H9 (cell line): ENCODE data around the gene VAMP2. TPM values are rescaled to one million over a fixed set of nuclear protein-coding genes. Genes with fewer than 3 reads are reported as not detected.

Experiments
- DNase-seq: peaks from one replicate; pipeline ENCODE4 v3.0.0-alpha.2; 2017
- H2AFZ ChIP-seq: one replicate; pipeline ENCODE4 v1.6.1; 2013; ENCODE audit warnings: mild to moderate bottlenecking, low read length, control low read depth, moderate library complexity
- H2AK5ac ChIP-seq: 2 replicates; pipeline ENCODE4 v1.6.1; 2013; ENCODE audit warnings: low read length, control low read depth, mixed read lengths; ENCODE audit not compliant: insufficient read length
- H2BK120ac ChIP-seq: one replicate; pipeline ENCODE4 v1.6.1; 2013; ENCODE audit warnings: low read depth, mild to moderate bottlenecking, low read length, control low read depth, inconsistent platforms; ENCODE audit not compliant: poor library complexity, severe bottlenecking
- H2BK12ac ChIP-seq: 2 replicates; pipeline ENCODE4 v1.6.1; 2013; ENCODE audit warnings: low read length, control low read depth, mixed read lengths, low read depth; ENCODE audit not compliant: insufficient read length
- H2BK15ac ChIP-seq: 2 replicates; pipeline ENCODE4 v1.6.1; 2013; ENCODE audit warnings: low read depth, low read length, control low read depth
- H2BK20ac ChIP-seq: one replicate; pipeline ENCODE4 v1.6.1; 2013; ENCODE audit warnings: low read depth, mild to moderate bottlenecking, low read length, control low read depth, inconsistent platforms; ENCODE audit not compliant: poor library complexity, severe bottlenecking
- H2BK5ac ChIP-seq: 2 replicates; pipeline ENCODE4 v1.6.1; 2013; ENCODE audit warnings: low read length, control low read depth, mixed read lengths; ENCODE audit not compliant: insufficient read length
- H3K14ac ChIP-seq: 2 replicates; pipeline ENCODE4 v1.6.1; 2013; ENCODE audit warnings: low read length, control low read depth; ENCODE audit not compliant: insufficient read depth
- H3K18ac ChIP-seq: 2 replicates; pipeline ENCODE4 v1.6.1; 2013; ENCODE audit warnings: low read depth, mild to moderate bottlenecking, mixed read lengths, low read length, control low read depth; ENCODE audit not compliant: insufficient read length
- H3K23ac ChIP-seq: 2 replicates; pipeline ENCODE4 v1.6.1; 2013; ENCODE audit warnings: low read length, control low read depth, mixed read lengths, low read depth; ENCODE audit not compliant: insufficient read length
- H3K23me2 ChIP-seq: 2 replicates; pipeline ENCODE4 v1.6.1; 2013; ENCODE audit warnings: low read depth, mild to moderate bottlenecking, mixed read lengths, low read length, control low read depth; ENCODE audit not compliant: insufficient read length, poor library complexity, severe bottlenecking
- H3K27ac ChIP-seq: 2 replicates; pipeline ENCODE4 v1.5.1; 2013; ENCODE audit warnings: low read length, control low read depth, mixed read lengths, low read depth; ENCODE audit not compliant: insufficient read length
- H3K27me3 ChIP-seq: 2 replicates; pipeline ENCODE4 v1.6.1; 2013; ENCODE audit warnings: low read length, control low read depth, inconsistent platforms; ENCODE audit not compliant: insufficient read depth
- H3K4ac ChIP-seq: 2 replicates; pipeline ENCODE4 v1.6.1; 2013; ENCODE audit warnings: low read depth, mild to moderate bottlenecking, control low read depth, inconsistent platforms, low read length, moderate library complexity
- H3K4me1 ChIP-seq: 2 replicates; pipeline ENCODE4 v1.6.1; 2013; ENCODE audit warnings: low read length, control low read depth, inconsistent platforms; ENCODE audit not compliant: insufficient read depth
- H3K4me2 ChIP-seq: 2 replicates; pipeline ENCODE4 v1.6.1; 2013; ENCODE audit warnings: low read length, control low read depth, mixed read lengths; ENCODE audit not compliant: insufficient read length, insufficient read depth
- H3K56ac ChIP-seq: 2 replicates; pipeline ENCODE4 v1.6.1; 2013; ENCODE audit warnings: low read depth, mild to moderate bottlenecking, mixed read lengths, low read length, control low read depth; ENCODE audit not compliant: insufficient read length
- H3K79me1 ChIP-seq: 2 replicates; pipeline ENCODE4 v1.6.1; 2013; ENCODE audit warnings: low read depth, mild to moderate bottlenecking, moderate library complexity, low read length, control low read depth, inconsistent platforms; ENCODE audit not compliant: insufficient read depth, poor library complexity, severe bottlenecking
- H3K79me2 ChIP-seq: 2 replicates; pipeline ENCODE4 v1.6.1; 2013; ENCODE audit warnings: low read length, control low read depth, inconsistent platforms; ENCODE audit not compliant: insufficient read depth
- H3K9ac ChIP-seq: 2 replicates; pipeline ENCODE4 v1.6.1; 2013; ENCODE audit warnings: low read length, control low read depth, mixed read lengths; ENCODE audit not compliant: insufficient read length; ENCODE audit errors: extremely low read depth
- H3K9me3 ChIP-seq: one replicate; pipeline ENCODE4 v1.6.1; 2013; ENCODE audit warnings: low read depth, low read length, inconsistent platforms; ENCODE audit not compliant: control insufficient read depth
- H3T11ph ChIP-seq: one replicate; pipeline ENCODE4 v1.6.1; 2013; ENCODE audit warnings: mild to moderate bottlenecking, low read length, control low read depth, inconsistent platforms
- H4K20me1 ChIP-seq: one replicate; pipeline ENCODE4 v1.6.1; 2013; ENCODE audit not compliant: control insufficient read depth, insufficient read length, insufficient read depth
- H4K5ac ChIP-seq: 2 replicates; pipeline ENCODE4 v1.6.1; 2013; ENCODE audit warnings: low read depth, mild to moderate bottlenecking, mixed read lengths, low read length, control low read depth; ENCODE audit not compliant: insufficient read length
- H4K8ac ChIP-seq: replicated peaks from 2 replicates; pipeline ENCODE4 v1.6.1; 2013; ENCODE audit warnings: low read length, control low read depth, mixed read lengths, low read depth; ENCODE audit not compliant: insufficient read length
- H4K91ac ChIP-seq: 2 replicates; pipeline ENCODE4 v1.6.1; 2013; ENCODE audit warnings: low read depth, mild to moderate bottlenecking, moderate library complexity, mixed read lengths, low read length, control low read depth; ENCODE audit not compliant: insufficient read length
- H3K27ac Mint-ChIP-seq, 3 experiments: 2 replicates in 2 of 3; 3 replicates in 1 of 3; pipeline ENCODE4 v1.8.0; 2020 to 2021; ENCODE audit warnings: mixed read lengths in 3 of 3, mild to moderate bottlenecking in 1 of 3, moderate library complexity in 1 of 3
- H3K27me3 Mint-ChIP-seq: 2 replicates; pipeline ENCODE4 v1.8.0; 2021; ENCODE audit warnings: low read depth, mild to moderate bottlenecking, moderate library complexity, mixed read lengths
- H3K36me3 Mint-ChIP-seq, 3 experiments: 2 replicates in 2 of 3; 3 replicates in 1 of 3; pipeline ENCODE4 v1.8.0; 2020 to 2021; ENCODE audit warnings: low read depth in 3 of 3, mixed read lengths in 3 of 3; ENCODE audit not compliant: insufficient read depth in 1 of 3
- H3K4me1 Mint-ChIP-seq, 2 experiments: 2 replicates each; pipeline ENCODE4 v1.8.0; 2020; ENCODE audit warnings: mixed read lengths in 2 of 2
- H3K4me3 Mint-ChIP-seq, 2 experiments: 2 replicates in 1 of 2; 3 replicates in 1 of 2; pipeline ENCODE4 v1.8.0; 2020 to 2021; ENCODE audit warnings: mild to moderate bottlenecking in 2 of 2, mixed read lengths in 2 of 2, moderate library complexity in 1 of 2
- H3K9me3 Mint-ChIP-seq, 2 experiments: 2 replicates in 1 of 2; 3 replicates in 1 of 2; pipeline ENCODE4 v1.8.0; 2020; ENCODE audit warnings: mild to moderate bottlenecking in 2 of 2, mixed read lengths in 2 of 2, moderate library complexity in 1 of 2
- WGBS: extraction: QIAGEN DNeasy Blood & Tissue Kit; methylation state at CpG from one replicate; pipeline ENCODE4 v1.1.7; 2013; ENCODE audit warnings: missing lambda C conversion rate, low lambda C conversion rate, mixed read lengths; ENCODE audit not compliant: insufficient read length; ENCODE audit errors: extremely low coverage; 5-methylcytosine and 5-hydroxymethylcytosine counted together
- total RNA-seq: library from RNA; stranded (reverse); gene quantifications from 2 replicates; pipeline ENCODE4 v1.2.1, GENCODE V29; 2021
- TF ChIP-seq, protein P1 (sequence below): fragments of 200-600 bp; sonication (generic); conservative IDR thresholded peaks from 3 replicates; pipeline ENCODE4 v1.8.0; 2021; ENCODE audit warnings: antibody characterized with exemption, mild to moderate bottlenecking

Gene VAMP2
- total RNA-seq, 1 experiment from 2014 or later: 22.8 TPM

DNA sequence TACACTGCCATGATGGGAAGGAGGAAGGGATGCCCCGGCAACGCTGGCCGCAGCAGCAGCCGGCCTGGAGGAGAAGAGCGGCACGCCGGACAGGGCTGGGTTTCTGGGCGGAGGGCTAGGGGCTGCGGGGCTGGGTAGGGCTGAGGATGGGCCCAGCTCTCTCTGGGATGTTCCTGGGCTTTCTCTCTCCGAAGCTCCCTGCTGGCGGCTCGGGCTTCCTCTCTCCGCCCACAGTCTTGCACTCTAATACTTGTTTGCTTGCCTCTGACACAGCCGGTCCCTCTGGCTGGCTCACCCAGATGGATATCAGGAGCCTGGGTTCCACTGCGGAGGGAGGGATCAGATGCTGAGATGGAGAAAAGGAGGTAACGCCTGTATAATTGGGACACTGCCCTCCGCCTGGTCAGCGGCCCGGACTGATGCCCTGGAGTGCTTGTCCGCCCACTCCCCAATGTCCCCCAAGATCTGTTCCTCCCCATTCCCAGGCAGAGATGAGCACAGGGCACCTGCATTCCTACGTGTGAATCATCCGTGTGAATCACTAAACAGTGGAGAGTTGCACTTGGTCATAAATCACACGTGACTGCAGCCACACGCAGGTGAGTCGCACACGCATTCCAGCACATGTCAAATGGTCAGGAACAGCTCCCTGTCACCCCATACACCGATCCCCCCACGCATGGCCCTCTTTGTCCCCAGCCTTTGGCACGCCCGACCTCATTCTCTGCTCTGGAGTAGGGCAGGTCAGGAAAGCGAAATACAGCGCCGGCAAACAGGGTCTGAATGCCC, 44.6 kb downstream of the VAMP2 start, which contains the start of gene ALOXE3:
ALOXE3 (minus strand) TSS at position 535 of the 789 bp plus-strand sequence; CDS start at position 11, 524 bp downstream.
- Mint-ChIP-seq H3K36me3 (no peaks in the 10 kb centered on the region; a peak in 1 of 7 replicates), H3K27ac (peak within 1 kb of the TSS in 2 of 3 experiments; percentile 73 to 85; a peak in 3 of 7 replicates), H3K4me1 (peaks cover 15 to 22% of the 10 kb centered on the region in 2 experiments), H3K4me3 (peak within 1 kb of the TSS; percentile 91 to 93), H3K27me3 (peaks cover 85% of the 10 kb centered on the region), H3K9me3 (peaks cover 2 to 3% of the 10 kb centered on the region in 2 experiments; a peak in 2 of 5 replicates)
- no peaks in the 10 kb centered on the region for H4K20me1 ChIP-seq
- no peaks in the 10 kb centered on the region for H3K9me3 ChIP-seq
- H3K79me1 ChIP-seq: no peaks in the 10 kb centered on the region
- H3K56ac ChIP-seq: no peak within 1 kb of the TSS
- no peak within 1 kb of the TSS for H2BK5ac ChIP-seq
- no peaks in the 10 kb centered on the region for H3K4me1 ChIP-seq
- H2BK15ac ChIP-seq: no peak within 1 kb of the TSS
- H2AK5ac ChIP-seq: no peak within 1 kb of the TSS
- no peak within 1 kb of the TSS for H4K5ac ChIP-seq
- WGBS: no CpG with 5 or more reads among the region's 33 CpGs
- H3K4me2 ChIP-seq: peak within 1 kb of the TSS; percentile 99
- no peak within 1 kb of the TSS for H3T11ph ChIP-seq
- TF ChIP-seq, protein P1, sequence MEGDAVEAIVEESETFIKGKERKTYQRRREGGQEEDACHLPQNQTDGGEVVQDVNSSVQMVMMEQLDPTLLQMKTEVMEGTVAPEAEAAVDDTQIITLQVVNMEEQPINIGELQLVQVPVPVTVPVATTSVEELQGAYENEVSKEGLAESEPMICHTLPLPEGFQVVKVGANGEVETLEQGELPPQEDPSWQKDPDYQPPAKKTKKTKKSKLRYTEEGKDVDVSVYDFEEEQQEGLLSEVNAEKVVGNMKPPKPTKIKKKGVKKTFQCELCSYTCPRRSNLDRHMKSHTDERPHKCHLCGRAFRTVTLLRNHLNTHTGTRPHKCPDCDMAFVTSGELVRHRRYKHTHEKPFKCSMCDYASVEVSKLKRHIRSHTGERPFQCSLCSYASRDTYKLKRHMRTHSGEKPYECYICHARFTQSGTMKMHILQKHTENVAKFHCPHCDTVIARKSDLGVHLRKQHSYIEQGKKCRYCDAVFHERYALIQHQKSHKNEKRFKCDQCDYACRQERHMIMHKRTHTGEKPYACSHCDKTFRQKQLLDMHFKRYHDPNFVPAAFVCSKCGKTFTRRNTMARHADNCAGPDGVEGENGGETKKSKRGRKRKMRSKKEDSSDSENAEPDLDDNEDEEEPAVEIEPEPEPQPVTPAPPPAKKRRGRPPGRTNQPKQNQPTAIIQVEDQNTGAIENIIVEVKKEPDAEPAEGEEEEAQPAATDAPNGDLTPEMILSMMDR: no peak
- H3K23me2 ChIP-seq: peaks cover 31% of the 10 kb centered on the region
- H2BK20ac ChIP-seq: no peak within 1 kb of the TSS
- H3K23ac ChIP-seq: no peak within 1 kb of the TSS
- H4K91ac ChIP-seq: no peak within 1 kb of the TSS
- H3K4ac ChIP-seq: no peak within 1 kb of the TSS
- H3K27ac ChIP-seq: no peak within 1 kb of the TSS
- no peaks in the 10 kb centered on the region for H3K79me2 ChIP-seq
- DNase-seq: peak; percentile 74
- H2BK12ac ChIP-seq: no peak within 1 kb of the TSS
- H4K8ac ChIP-seq: no peak within 1 kb of the TSS
- H3K14ac ChIP-seq: no peak within 1 kb of the TSS
- H2BK120ac ChIP-seq: no peak within 1 kb of the TSS
- no peak within 1 kb of the TSS for H3K9ac ChIP-seq
- H2AFZ ChIP-seq: peak within 1 kb of the TSS; percentile 86
- no peak within 1 kb of the TSS for H3K18ac ChIP-seq
- H3K27me3 ChIP-seq: peaks cover 25% of the 10 kb centered on the region
